ENCODE results near the gene ATXN7L1.
"Not testable (repeated sequence)": the region's sequence is repeated elsewhere in the genome, so short reads cannot be mapped to it uniquely, and the experiment has no call there.

ATXN7L1 gene

DNA sequence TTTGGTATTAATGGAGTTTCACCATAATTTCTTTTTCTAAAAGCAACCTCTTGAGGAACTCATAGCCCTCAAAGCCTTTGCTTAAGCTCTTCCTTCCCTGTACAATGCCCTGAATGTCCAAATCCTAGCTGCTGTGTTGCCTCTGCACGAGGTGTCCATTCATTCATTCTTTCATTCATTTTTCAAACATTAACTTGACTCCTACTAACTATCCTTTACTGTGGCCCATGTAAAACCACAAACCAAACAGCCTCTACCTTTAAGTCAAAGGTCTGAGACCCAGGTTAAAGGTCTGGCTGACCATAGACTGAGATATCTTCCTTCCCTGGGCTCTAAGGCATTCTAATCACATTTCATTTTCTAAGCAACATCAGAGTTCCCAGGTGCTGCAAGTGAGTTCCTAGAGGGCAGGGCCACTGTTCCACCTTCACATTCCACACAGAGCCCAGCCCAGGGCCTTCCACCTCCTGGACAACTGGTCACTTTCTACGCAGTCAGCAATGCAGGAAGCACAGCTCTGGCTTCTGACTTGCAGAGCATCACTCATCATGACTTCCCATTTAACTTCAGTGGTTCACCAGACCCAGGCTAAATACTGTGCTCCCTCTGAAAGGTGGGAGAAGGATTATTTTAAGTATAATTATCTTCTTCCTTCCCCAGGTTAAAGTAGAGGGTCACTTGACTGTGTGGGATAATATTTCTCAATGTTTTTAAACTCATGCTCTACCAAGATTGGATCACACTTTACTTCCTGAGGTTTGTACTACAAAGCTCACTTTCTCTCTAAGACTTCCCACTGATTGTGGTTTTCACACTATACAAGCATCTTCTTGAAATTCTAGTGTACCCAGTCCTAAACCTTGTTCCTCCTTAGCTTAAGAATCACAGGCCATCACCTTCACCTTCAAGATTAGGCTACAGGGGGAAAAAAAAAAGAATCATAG lies 19.1 kb downstream of the ATXN7L1 start:
- Histone ChIP-seq H3K27ac (ENCODE audit: low read length) (no peak overlapping the region), H3K9ac (ENCODE audit: low read length in 2 of 2) (no peak overlapping the region), H3K27me3 (ENCODE audit: control insufficient read depth in 1 of 2, insufficient read depth in 2 of 2, low read length in 2 of 2) (no peaks in the 10 kb centered on the region), H3K4me3 (ENCODE audit: low read length in 2 of 2) (no peak overlapping the region), H3K9me3 (ENCODE audit: control insufficient read depth in 2 of 2, low read length in 2 of 2) (no peaks in the 10 kb centered on the region), H3K4me1 (ENCODE audit: control insufficient read depth, insufficient read depth, low read length) (peaks cover 14% of the 10 kb centered on the region), H3K36me3 (ENCODE audit: control insufficient read depth in 2 of 2, insufficient read depth in 2 of 2, low read length in 2 of 2) (peaks cover 0 to 5% of the 10 kb centered on the region in 2 donors)

DNA sequence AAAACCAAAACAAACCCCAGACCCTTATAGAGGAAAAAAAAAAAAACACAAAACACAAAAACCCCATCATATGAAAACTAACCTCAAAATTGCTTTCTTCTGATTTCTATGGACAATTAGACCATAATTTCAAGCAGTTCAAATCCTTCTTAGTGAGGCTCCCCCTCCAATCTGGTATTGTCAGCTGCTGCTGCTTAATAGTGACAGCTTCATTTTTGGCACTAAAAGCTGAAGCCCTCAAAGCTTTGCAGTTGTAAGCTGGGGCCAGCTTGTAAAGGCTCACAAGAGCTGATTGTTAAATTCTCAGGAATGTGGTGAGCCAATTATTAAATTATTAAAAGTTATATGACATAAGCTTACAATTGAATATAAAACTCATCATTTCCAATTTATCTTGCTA lies 21.9 kb downstream of the ATXN7L1 start:
- peaks cover 0 to 4% of the 10 kb centered on the region in 2 donors for H3K36me3 ChIP-seq (ENCODE audit: control insufficient read depth in 2 of 2, insufficient read depth in 2 of 2, low read length in 2 of 2)
- H3K4me1 ChIP-seq (ENCODE audit: control insufficient read depth, insufficient read depth, low read length) = peaks cover 25% of the 10 kb centered on the region
- peak overlapping the region; percentile 44 to 55 for H3K9ac ChIP-seq (ENCODE audit: low read length in 2 of 2)
- H3K27me3 ChIP-seq (ENCODE audit: control insufficient read depth in 1 of 2, insufficient read depth in 2 of 2, low read length in 2 of 2) = no peaks in the 10 kb centered on the region
- H3K4me3 ChIP-seq (ENCODE audit: low read length in 2 of 2) = no peak overlapping the region
- peak overlapping the region; percentile 67 for H3K27ac ChIP-seq (ENCODE audit: low read length)
- no peaks in the 10 kb centered on the region for H3K9me3 ChIP-seq (ENCODE audit: control insufficient read depth in 2 of 2, low read length in 2 of 2)

DNA sequence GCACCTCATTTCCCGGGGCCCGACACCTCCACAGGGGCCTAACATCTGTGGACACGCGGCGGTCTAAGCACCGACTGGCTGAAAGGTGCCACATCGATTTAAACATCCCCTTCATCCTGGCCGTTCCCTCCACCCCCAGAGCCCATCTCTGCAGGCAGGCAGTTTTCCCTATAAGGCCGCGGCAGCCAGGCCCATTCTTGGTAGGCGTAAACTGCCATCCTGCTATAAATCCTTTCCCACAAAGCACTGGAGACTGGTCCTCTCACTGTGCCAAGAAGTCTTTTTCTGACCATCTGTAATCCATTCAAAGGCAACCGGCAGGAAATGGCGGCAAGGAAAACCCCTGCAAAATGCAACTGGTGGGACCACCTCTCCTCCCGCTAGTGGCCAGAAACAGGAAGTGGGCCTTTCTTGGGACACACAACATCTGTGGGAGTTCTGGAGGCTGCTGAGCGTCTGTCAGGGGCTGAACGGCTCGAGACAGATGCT lies 22.4 kb downstream of the ATXN7L1 start:
- peak overlapping the region; percentile 37 to 44 for H3K9ac ChIP-seq (ENCODE audit: low read length in 2 of 2)
- peak overlapping the region; percentile 57 to 69 for H3K4me3 ChIP-seq (ENCODE audit: low read length in 2 of 2)
- peak overlapping the region; percentile 67 for H3K27ac ChIP-seq (ENCODE audit: low read length)
- H3K27me3 ChIP-seq (ENCODE audit: control insufficient read depth in 1 of 2, insufficient read depth in 2 of 2, low read length in 2 of 2) = no peaks in the 10 kb centered on the region
- peaks cover 0 to 4% of the 10 kb centered on the region in 2 donors for H3K36me3 ChIP-seq (ENCODE audit: control insufficient read depth in 2 of 2, insufficient read depth in 2 of 2, low read length in 2 of 2)
- peaks cover 25% of the 10 kb centered on the region for H3K4me1 ChIP-seq (ENCODE audit: control insufficient read depth, insufficient read depth, low read length)
- H3K9me3 ChIP-seq (ENCODE audit: control insufficient read depth in 2 of 2, low read length in 2 of 2) = no peaks in the 10 kb centered on the region

DNA sequence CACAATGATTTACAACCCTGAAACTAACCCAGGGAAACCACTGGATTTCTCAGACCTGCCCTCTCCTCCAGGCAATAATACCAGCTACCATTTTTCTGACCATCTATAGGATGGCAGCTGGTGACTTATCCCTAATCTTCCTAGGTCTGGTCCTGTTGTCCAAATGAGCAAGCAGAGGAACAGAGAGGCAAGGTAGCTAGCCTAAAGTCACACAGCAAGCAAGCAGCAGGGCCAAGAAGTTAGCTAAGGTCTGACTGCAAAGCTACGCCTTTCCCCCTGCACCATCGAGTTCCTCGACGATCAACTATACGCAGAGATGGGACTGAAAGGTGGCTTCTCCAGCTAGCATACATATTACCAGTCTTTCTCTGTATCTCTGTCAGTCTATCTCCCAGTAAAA lies 25.3 kb downstream of the ATXN7L1 start:
- Histone ChIP-seq H3K9ac (ENCODE audit: low read length in 2 of 2) (no peak overlapping the region), H3K27me3 (ENCODE audit: control insufficient read depth in 1 of 2, insufficient read depth in 2 of 2, low read length in 2 of 2) (no peaks in the 10 kb centered on the region), H3K4me3 (ENCODE audit: low read length in 2 of 2) (no peak overlapping the region), H3K36me3 (ENCODE audit: control insufficient read depth in 2 of 2, insufficient read depth in 2 of 2, low read length in 2 of 2) (peaks cover 0 to 3% of the 10 kb centered on the region in 2 donors), H3K4me1 (ENCODE audit: control insufficient read depth, insufficient read depth, low read length) (peaks cover 25% of the 10 kb centered on the region), H3K27ac (ENCODE audit: low read length) (no peak overlapping the region), H3K9me3 (ENCODE audit: control insufficient read depth in 2 of 2, low read length in 2 of 2) (no peaks in the 10 kb centered on the region)

DNA sequence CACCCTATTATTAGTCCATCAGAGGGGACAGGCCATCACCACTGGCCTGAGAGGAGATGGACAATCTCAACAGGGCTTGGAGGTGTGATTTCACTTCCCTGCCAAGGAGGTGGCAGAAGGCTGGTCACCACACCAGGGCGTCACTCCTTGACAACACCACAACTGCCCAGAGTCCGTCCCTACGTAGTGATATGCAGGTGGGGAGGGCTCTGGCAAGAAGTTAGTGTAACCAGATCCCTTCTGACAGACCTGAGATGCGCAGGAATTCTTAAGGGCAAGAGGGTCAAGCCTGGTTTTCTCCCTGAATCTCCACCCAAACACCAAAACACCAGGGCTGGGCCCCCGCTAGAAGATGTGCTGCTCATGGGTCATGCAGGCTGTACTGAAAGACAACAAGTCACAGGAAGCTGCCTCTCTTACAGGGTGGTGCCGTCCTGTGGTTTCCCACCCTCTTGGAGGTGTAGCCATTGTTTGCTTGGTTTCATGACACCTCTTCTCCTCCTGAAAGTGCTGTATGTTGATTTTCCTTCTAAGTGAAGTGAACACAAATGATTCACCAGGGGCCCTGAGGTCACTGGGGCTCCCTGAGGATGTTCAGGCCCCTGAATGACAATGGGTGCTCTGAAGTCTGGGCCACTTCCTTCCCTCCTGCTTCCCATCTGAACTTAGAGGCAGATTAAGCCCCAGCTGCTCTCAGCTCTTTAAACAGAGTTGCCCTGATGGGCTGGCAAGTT lies 27.1 kb downstream of the ATXN7L1 start:
- no peaks in the 10 kb centered on the region for H3K27me3 ChIP-seq (ENCODE audit: control insufficient read depth in 1 of 2, insufficient read depth in 2 of 2, low read length in 2 of 2)
- no peak overlapping the region for H3K27ac ChIP-seq (ENCODE audit: low read length)
- H3K9ac ChIP-seq (ENCODE audit: low read length in 2 of 2) = no peak overlapping the region

DNA sequence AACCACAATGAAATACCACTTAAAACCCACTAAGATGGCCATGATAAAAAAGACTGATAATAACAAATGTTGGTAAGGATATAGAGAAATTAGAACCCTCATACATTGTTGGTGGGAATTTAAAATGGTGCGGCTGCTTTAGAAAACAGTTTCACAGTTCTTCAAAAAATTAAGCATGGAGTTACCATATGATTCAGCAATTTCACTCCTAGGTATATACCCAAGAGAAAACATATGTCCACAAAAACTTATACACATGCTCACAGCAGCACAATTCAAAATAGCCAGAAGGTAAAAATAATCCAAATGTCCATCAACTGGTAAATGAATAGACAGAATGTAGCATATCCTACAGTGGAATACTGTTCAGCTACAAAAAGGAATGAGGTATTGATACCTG lies 30.0 kb downstream of the ATXN7L1 start:
- no peak overlapping the region for H3K27ac ChIP-seq (ENCODE audit: low read length)
- no peaks in the 10 kb centered on the region for H3K36me3 ChIP-seq (ENCODE audit: control insufficient read depth in 2 of 2, insufficient read depth in 2 of 2, low read length in 2 of 2)
- no peak overlapping the region for H3K4me3 ChIP-seq (ENCODE audit: low read length in 2 of 2)
- peaks cover 9% of the 10 kb centered on the region for H3K4me1 ChIP-seq (ENCODE audit: control insufficient read depth, insufficient read depth, low read length)
- no peaks in the 10 kb centered on the region for H3K27me3 ChIP-seq (ENCODE audit: control insufficient read depth in 1 of 2, insufficient read depth in 2 of 2, low read length in 2 of 2)
- H3K9me3 ChIP-seq (ENCODE audit: control insufficient read depth in 2 of 2, low read length in 2 of 2) = no peaks in the 10 kb centered on the region
- no peak overlapping the region for H3K9ac ChIP-seq (ENCODE audit: low read length in 2 of 2)

More for the DNA sequence above, 27.1 kb downstream of the ATXN7L1 start:
- Histone ChIP-seq H3K4me1 (ENCODE audit: control insufficient read depth, insufficient read depth, low read length) (peaks cover 19% of the 10 kb centered on the region), H3K36me3 (ENCODE audit: control insufficient read depth in 2 of 2, insufficient read depth in 2 of 2, low read length in 2 of 2) (peaks cover 0 to 3% of the 10 kb centered on the region in 2 donors), H3K4me3 (ENCODE audit: low read length in 2 of 2) (no peak overlapping the region), H3K9me3 (ENCODE audit: control insufficient read depth in 2 of 2, low read length in 2 of 2) (no peaks in the 10 kb centered on the region)

DNA sequence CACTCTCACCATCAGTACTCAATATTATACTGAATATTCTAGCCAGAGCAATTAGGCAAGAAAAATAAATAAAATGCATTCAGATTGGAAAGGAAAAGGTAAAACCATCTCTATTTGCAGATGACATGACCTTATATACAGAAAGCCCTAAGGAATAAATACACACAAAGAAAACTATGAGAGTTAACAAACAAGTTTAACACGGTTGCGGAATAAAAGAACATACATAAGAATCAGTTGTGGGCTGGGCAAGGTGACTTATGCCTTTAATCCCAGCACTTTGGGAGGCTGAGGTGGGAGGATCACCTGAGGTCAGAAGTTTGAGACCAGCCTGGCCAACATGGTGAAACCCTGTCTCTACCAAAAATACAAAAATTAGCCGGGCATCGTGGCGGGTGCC lies 31.7 kb downstream of the ATXN7L1 start:
- not testable (repeated sequence) for H3K4me3 ChIP-seq (ENCODE audit: low read length in 2 of 2); H3K36me3 ChIP-seq (ENCODE audit: control insufficient read depth in 2 of 2, insufficient read depth in 2 of 2, low read length in 2 of 2)
- peaks cover 16% of the 10 kb centered on the region for H3K4me1 ChIP-seq (ENCODE audit: control insufficient read depth, insufficient read depth, low read length)

DNA sequence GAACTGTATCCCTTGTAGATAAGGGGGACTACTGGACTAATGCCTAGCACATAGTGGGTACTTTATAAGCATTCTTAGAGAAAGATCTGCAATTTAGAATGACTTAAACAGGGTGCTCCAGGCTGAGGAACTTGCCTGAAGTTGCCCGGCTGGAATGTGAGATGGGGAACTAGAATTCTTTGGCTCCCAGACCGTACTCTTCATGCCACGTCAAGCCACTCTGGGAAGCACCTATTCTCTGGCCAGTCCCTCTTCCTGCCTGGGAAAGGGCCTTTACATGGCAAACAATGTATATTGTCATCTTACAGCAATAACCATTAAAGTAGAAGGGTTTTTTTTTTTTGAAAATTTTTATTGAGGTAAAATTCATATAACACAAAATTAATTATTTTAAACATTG lies 34.5 kb downstream of the ATXN7L1 start:
- no peaks in the 10 kb centered on the region for H3K9me3 ChIP-seq (ENCODE audit: control insufficient read depth in 2 of 2, low read length in 2 of 2)
- H3K4me3 ChIP-seq (ENCODE audit: low read length in 2 of 2) = no peak overlapping the region
- no peak overlapping the region for H3K27ac ChIP-seq (ENCODE audit: low read length)
- peaks cover 39% of the 10 kb centered on the region for H3K4me1 ChIP-seq (ENCODE audit: control insufficient read depth, insufficient read depth, low read length)
- no peaks in the 10 kb centered on the region for H3K36me3 ChIP-seq (ENCODE audit: control insufficient read depth in 2 of 2, insufficient read depth in 2 of 2, low read length in 2 of 2)
- H3K27me3 ChIP-seq (ENCODE audit: control insufficient read depth in 1 of 2, insufficient read depth in 2 of 2, low read length in 2 of 2) = no peaks in the 10 kb centered on the region
- no peak overlapping the region for H3K9ac ChIP-seq (ENCODE audit: low read length in 2 of 2)

More for the DNA sequence above, 31.7 kb downstream of the ATXN7L1 start:
- H3K27ac ChIP-seq (ENCODE audit: low read length); H3K9ac ChIP-seq (ENCODE audit: low read length in 2 of 2); H3K9me3 ChIP-seq (ENCODE audit: control insufficient read depth in 2 of 2, low read length in 2 of 2); H3K27me3 ChIP-seq (ENCODE audit: control insufficient read depth in 1 of 2, insufficient read depth in 2 of 2, low read length in 2 of 2): not testable (repeated sequence)

DNA sequence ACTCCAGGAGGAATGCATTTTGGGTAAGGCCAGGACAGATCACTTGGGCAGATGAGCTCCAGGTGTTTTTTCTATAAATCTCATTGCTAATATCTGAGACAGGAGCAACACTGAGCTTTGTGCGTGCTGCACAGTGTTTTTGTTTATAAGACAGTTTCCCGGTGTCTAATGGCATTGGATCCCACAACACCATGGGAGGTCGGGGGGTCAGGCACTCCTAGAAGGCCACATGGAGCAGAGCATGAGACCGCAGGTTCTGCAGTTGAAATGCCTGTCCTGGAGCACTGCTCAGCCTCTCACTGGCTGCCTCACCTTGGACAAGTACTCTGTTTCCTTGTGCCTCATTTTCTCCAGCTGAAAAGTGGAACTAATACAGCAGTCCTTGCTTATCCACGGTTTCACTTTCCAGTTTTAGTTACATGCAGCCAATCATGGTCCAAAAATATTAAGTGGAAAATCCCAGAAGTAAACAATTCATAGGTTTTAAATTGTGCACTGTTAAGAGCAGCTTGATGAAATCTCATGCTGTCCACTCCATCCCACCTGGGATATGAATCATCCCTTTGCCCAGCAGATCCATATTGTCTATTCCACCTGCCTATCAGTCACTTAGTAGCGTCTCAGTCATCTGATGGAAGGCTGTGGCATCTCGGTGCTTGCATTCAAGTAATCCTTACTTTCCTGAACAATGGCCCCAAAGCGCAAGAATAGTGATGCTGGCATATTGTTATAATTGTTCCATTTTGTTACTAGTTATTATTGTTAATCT lies 35.2 kb downstream of the ATXN7L1 start:
- peaks cover 39% of the 10 kb centered on the region for H3K4me1 ChIP-seq (ENCODE audit: control insufficient read depth, insufficient read depth, low read length)

DNA sequence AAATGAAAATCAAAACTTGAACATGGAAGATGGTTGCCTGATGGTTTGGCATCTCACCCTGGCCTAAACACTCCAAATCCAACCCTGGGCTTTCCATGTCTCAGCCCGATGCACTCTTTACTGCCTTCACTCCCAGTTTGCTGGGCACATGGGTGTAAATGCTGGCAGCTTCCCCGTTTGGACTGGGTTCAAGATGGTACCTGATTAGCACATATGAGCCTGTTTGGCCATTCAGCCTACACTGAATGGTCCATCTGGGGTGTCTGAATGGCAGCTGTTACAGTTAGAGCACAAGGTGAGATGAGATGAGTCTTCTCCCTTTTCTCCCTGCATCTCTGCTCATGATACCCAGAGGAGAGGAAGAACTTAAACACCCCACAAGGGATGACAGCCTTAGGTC lies 37.1 kb downstream of the ATXN7L1 start:
- Histone ChIP-seq H3K36me3 (ENCODE audit: control insufficient read depth in 2 of 2, insufficient read depth in 2 of 2, low read length in 2 of 2) (no peaks in the 10 kb centered on the region), H3K4me1 (ENCODE audit: control insufficient read depth, insufficient read depth, low read length) (peaks cover 39% of the 10 kb centered on the region), H3K4me3 (ENCODE audit: low read length in 2 of 2) (peak overlapping the region in 1 of 2 donors; percentile 29), H3K27ac (ENCODE audit: low read length) (no peak overlapping the region), H3K9me3 (ENCODE audit: control insufficient read depth in 2 of 2, low read length in 2 of 2) (no peaks in the 10 kb centered on the region), H3K27me3 (ENCODE audit: control insufficient read depth in 1 of 2, insufficient read depth in 2 of 2, low read length in 2 of 2) (no peaks in the 10 kb centered on the region), H3K9ac (ENCODE audit: low read length in 2 of 2) (no peak overlapping the region)

More for the DNA sequence above, 35.2 kb downstream of the ATXN7L1 start:
- no peaks in the 10 kb centered on the region for H3K27me3 ChIP-seq (ENCODE audit: control insufficient read depth in 1 of 2, insufficient read depth in 2 of 2, low read length in 2 of 2)
- H3K9ac ChIP-seq (ENCODE audit: low read length in 2 of 2) = no peak overlapping the region
- H3K4me3 ChIP-seq (ENCODE audit: low read length in 2 of 2) = peak overlapping the region in 1 of 2 donors; percentile 15
- no peaks in the 10 kb centered on the region for H3K9me3 ChIP-seq (ENCODE audit: control insufficient read depth in 2 of 2, low read length in 2 of 2)
- H3K36me3 ChIP-seq (ENCODE audit: control insufficient read depth in 2 of 2, insufficient read depth in 2 of 2, low read length in 2 of 2) = no peaks in the 10 kb centered on the region
- peak overlapping the region; percentile 37 for H3K27ac ChIP-seq (ENCODE audit: low read length)

Data from stomach smooth muscle (tissue), 2 donors.